Measurements from ENCODE around the gene SKAP1. TPM values are rescaled to one million over a fixed set of nuclear protein-coding genes. Genes with fewer than 3 reads are reported as not detected.
A peak's percentile ranks its signal among the peaks of the same experiment; 100 is the strongest.

SKAP1 gene
- total and polyA plus RNA-seq, 2 of the 13 experiments (the other 11 are each of a cell fraction or from before 2014, with no cell fraction given) = 0.21 TPM; not detected in 1

GRCh38 chr17:48101012-48101720, 328.8 kb downstream of the SKAP1 start, which contains the start of gene CBX1 (continued):
- TF ChIP-seq ATF7-NPFF (CRISPR knock-in tag; IDR thresholded peaks at IDR 0.05; ENCODE audit: low read depth) = peak; percentile 93
- TF ChIP-seq YEATS4 (CRISPR knock-in tag; IDR thresholded peaks at IDR 0.05; ENCODE audit: borderline replicate concordance) = peak; percentile 95
- TF ChIP-seq ZFP41 (CRISPR knock-in tag; IDR thresholded peaks at IDR 0.05; ENCODE audit: borderline replicate concordance) = no peak; the same call in 1 of the 2 replicates
- TF ChIP-seq STAT5B (CRISPR knock-in tag; IDR thresholded peaks at IDR 0.05) = no peak
- TF ChIP-seq ZNF513 (CRISPR knock-in tag; conservative IDR thresholded peaks at IDR 0.05) = peak; percentile 54; the same call in 1 of the 2 replicates
- no peak for TF ChIP-seq MAFF (IDR thresholded peaks at IDR 0.05; ENCODE audit: low read depth, low read length)
- TF ChIP-seq ZNF460 (CRISPR knock-in tag; IDR thresholded peaks at IDR 0.05; ENCODE audit: borderline replicate concordance) = peak; percentile 100
- TF ChIP-seq ZNF263 (CRISPR knock-in tag; IDR thresholded peaks at IDR 0.05) = peak; percentile 46
- TF ChIP-seq ZNF510 (CRISPR knock-in tag; IDR thresholded peaks at IDR 0.05; ENCODE audit: low read depth) = peak; percentile 61; the same call in 1 of the 2 replicates
- TF ChIP-seq ZNF614 (CRISPR knock-in tag; IDR thresholded peaks at IDR 0.05; ENCODE audit: borderline replicate concordance) = peak; percentile 74; the same call in 1 of the 2 replicates
- TF ChIP-seq NR0B2 (CRISPR knock-in tag; IDR thresholded peaks at IDR 0.05) = peak; percentile 75
- no peak for TF ChIP-seq HHEX (CRISPR knock-in tag; IDR thresholded peaks at IDR 0.05)
- TF ChIP-seq KDM5A (IDR thresholded peaks at IDR 0.05; ENCODE audit: borderline replicate concordance, low read length) = peak; percentile 76; the same call in 1 of the 2 replicates
- no peak; the same call in 1 of the 2 replicates for TF ChIP-seq FOXP4 (CRISPR knock-in tag; IDR thresholded peaks at IDR 0.05)
- TF ChIP-seq ZNF552 (CRISPR knock-in tag; IDR thresholded peaks at IDR 0.05; ENCODE audit: borderline replicate concordance) = peak; percentile 13; the same call in 1 of the 2 replicates
- peak; percentile 85; the same call in 1 of the 2 replicates for TF ChIP-seq E2F2 (CRISPR knock-in tag; IDR thresholded peaks at IDR 0.05; ENCODE audit: borderline replicate concordance)
- peak; percentile 84; the same call in 1 of the 2 replicates for TF ChIP-seq ARID2 (CRISPR knock-in tag; IDR thresholded peaks at IDR 0.05; ENCODE audit: borderline replicate concordance)
- peak; percentile 89; the same call in 1 of the 2 replicates for TF ChIP-seq KDM2A (CRISPR knock-in tag; IDR thresholded peaks at IDR 0.05; ENCODE audit: borderline replicate concordance, low read depth)
- TF ChIP-seq EEA1 (CRISPR knock-in tag; IDR thresholded peaks at IDR 0.05; ENCODE audit: borderline replicate concordance) = 0 out of 2 replicates have a peak, but pooled peaks have one; percentile 95
- no peak for TF ChIP-seq CBX2 (IDR thresholded peaks at IDR 0.05; ENCODE audit: low read depth, low read length)
- TF ChIP-seq CBX2 (CRISPR knock-in tag; IDR thresholded peaks at IDR 0.05; ENCODE audit: low read depth) = peak; percentile 64; the same call in 1 of the 2 replicates
- peak; percentile 87 for TF ChIP-seq TMF1 (CRISPR knock-in tag; IDR thresholded peaks at IDR 0.05; ENCODE audit: low read depth)
- TF ChIP-seq THAP8 (CRISPR knock-in tag; IDR thresholded peaks at IDR 0.05; ENCODE audit: borderline replicate concordance) = 0 out of 2 replicates have a peak, but pooled peaks have one; percentile 95

All from HepG2 (cell line).